Liver (tissue), 9 donors: ENCODE results near the gene UBE2V1. TPM values are rescaled to one million over a fixed set of nuclear protein-coding genes. Genes with fewer than 3 reads are reported as not detected.
"Not testable (repeated sequence)": the region's sequence is repeated elsewhere in the genome, so short reads cannot be mapped to it uniquely, and the experiment has no call there.

Source experiments
- DNase-seq: peaks from one replicate; pipeline ENCODE4 v3.0.0-alpha.2; 2017; ENCODE audit warnings: low spot score
- H3K27ac ChIP-seq, 2 donors: one replicate each; pipeline ENCODE4 v1.7.0; 2013; ENCODE audit warnings: inconsistent platforms in 2 of 2, low read length in 2 of 2, control low read depth in 1 of 2, low read depth in 1 of 2, mild to moderate bottlenecking in 1 of 2
- H3K27me3 ChIP-seq, 4 donors: one replicate each; pipeline versions ENCODE4 v1.6.1 to v1.7.0; 2013; ENCODE audit warnings: low read length in 3 of 4, inconsistent platforms in 1 of 4, mild to moderate bottlenecking in 1 of 4, moderate library complexity in 1 of 4; ENCODE audit not compliant: control insufficient read depth in 4 of 4, insufficient read depth in 4 of 4
- H3K36me3 ChIP-seq, 4 donors: one replicate each; pipeline versions ENCODE4 v1.6.1 to v1.7.0; 2013; ENCODE audit warnings: low read length in 3 of 4, mild to moderate bottlenecking in 3 of 4, low read depth in 1 of 4, moderate library complexity in 1 of 4; ENCODE audit not compliant: control insufficient read depth in 4 of 4, insufficient read depth in 3 of 4
- H3K4me1 ChIP-seq, 4 donors: one replicate each; pipeline versions ENCODE4 v1.6.1 to v1.7.0; 2013; ENCODE audit warnings: low read length in 3 of 4, mild to moderate bottlenecking in 3 of 4, moderate library complexity in 1 of 4; ENCODE audit not compliant: control insufficient read depth in 4 of 4, insufficient read depth in 4 of 4
- H3K4me3 ChIP-seq, 3 donors: one replicate each; pipeline versions ENCODE4 v1.6.1 to v1.7.0; 2013; ENCODE audit warnings: low read length in 3 of 3, control low read depth in 1 of 3, low read depth in 1 of 3, mild to moderate bottlenecking in 1 of 3
- H3K9ac ChIP-seq, 2 donors: one replicate each; pipeline ENCODE4 v1.7.0; 2013; ENCODE audit warnings: low read length in 2 of 2, mild to moderate bottlenecking in 2 of 2, moderate library complexity in 2 of 2, control low read depth in 1 of 2, low read depth in 1 of 2
- H3K9me3 ChIP-seq, 4 donors: one replicate each; pipeline versions ENCODE4 v1.6.1 to v1.7.0; 2013; ENCODE audit warnings: low read length in 3 of 4; ENCODE audit not compliant: control insufficient read depth in 4 of 4
- EGR1 ChIP-seq, 2 donors: IDR thresholded peaks; 2 replicates each; pipeline ENCODE4 v1.6.1; 2016 to 2018; ENCODE audit warnings: antibody characterized with exemption in 2 of 2, low read depth in 2 of 2
- FOXA1 ChIP-seq: IDR thresholded peaks from 2 replicates; pipeline ENCODE4 v1.6.1; 2016; ENCODE audit warnings: antibody characterized with exemption
- FOXA2 ChIP-seq: IDR thresholded peaks from 2 replicates; pipeline ENCODE4 v1.6.1; 2016; ENCODE audit warnings: antibody characterized with exemption
- GABPA ChIP-seq, 2 donors: IDR thresholded peaks in 1 of 2; conservative IDR thresholded peaks in 1 of 2; 2 replicates each; pipeline ENCODE4 v1.6.1; 2016; ENCODE audit warnings: antibody characterized with exemption in 2 of 2, mild to moderate bottlenecking in 1 of 2, moderate library complexity in 1 of 2
- HNF4G ChIP-seq: IDR thresholded peaks from 2 replicates; pipeline ENCODE4 v1.6.1; 2016; ENCODE audit warnings: antibody characterized with exemption
- JUND ChIP-seq, 2 donors: IDR thresholded peaks; 2 replicates each; pipeline ENCODE4 v1.6.1; 2016; ENCODE audit warnings: antibody characterized with exemption in 2 of 2
- REST ChIP-seq: IDR thresholded peaks from 2 replicates; pipeline ENCODE4 v1.6.1; 2016; ENCODE audit warnings: antibody characterized with exemption, mild to moderate bottlenecking
- RXRA ChIP-seq, 2 donors: IDR thresholded peaks; 2 replicates each; pipeline ENCODE4 v1.6.1; 2017 to 2018; ENCODE audit warnings: antibody characterized with exemption in 2 of 2, mild to moderate bottlenecking in 1 of 2
- WGBS: extraction: QIAGEN DNeasy Blood & Tissue Kit; methylation state at CpG from one replicate; pipeline ENCODE4 v1.1.7; 2013; 5-methylcytosine and 5-hydroxymethylcytosine counted together
- polyA plus RNA-seq, 2 donors: library from polyadenylated mRNA; stranded (reverse) in 1 of 2; unstranded in 1 of 2; fragments of 200-250 nt in 1 of 2; fragments of >200 nt in 1 of 2; fragmentation: Nextera tagmentation in 1 of 2; extraction: Ambion mirVana in 1 of 2; gene quantifications; one replicate each; pipeline versions ENCODE4 v1.2.1 to v1.2.3, GENCODE V29; 2013 to 2015
- total RNA-seq, 2 donors: library from RNA; depleted of rRNA; stranded (reverse); fragments of >200 nt; gene quantifications; one replicate each; pipeline ENCODE4 v1.2.3, GENCODE V29; 2014
- TF ChIP-seq, protein P1 (sequence below): fragments of 150-350 bp; IDR thresholded peaks from 2 replicates; pipeline ENCODE4 v1.5.1; 2017; ENCODE audit warnings: improper control_type of control experiment, low read depth, low read length; ENCODE audit not compliant: missing input control
- TF ChIP-seq, protein P2 (sequence below): IDR thresholded peaks from 2 replicates; pipeline ENCODE4 v1.6.1; 2016; ENCODE audit warnings: antibody characterized with exemption
- TF ChIP-seq, protein P3 (sequence below): IDR thresholded peaks from 2 replicates; pipeline ENCODE4 v1.6.1; 2016; ENCODE audit warnings: antibody characterized with exemption
- donor health status: healthy.
- donor health status: healthy.
- donor health status: healthy.
- donor health status: healthy.
- donor health status: healthy.

Gene UBE2V1
- total and polyA plus RNA-seq, 4 donors: 27.9 to 53.0 (median 34.2) TPM

GRCh38 chr20:50083034-50083433, 29.9 kb downstream of the UBE2V1 start:
- TF ChIP-seq, protein P1, sequence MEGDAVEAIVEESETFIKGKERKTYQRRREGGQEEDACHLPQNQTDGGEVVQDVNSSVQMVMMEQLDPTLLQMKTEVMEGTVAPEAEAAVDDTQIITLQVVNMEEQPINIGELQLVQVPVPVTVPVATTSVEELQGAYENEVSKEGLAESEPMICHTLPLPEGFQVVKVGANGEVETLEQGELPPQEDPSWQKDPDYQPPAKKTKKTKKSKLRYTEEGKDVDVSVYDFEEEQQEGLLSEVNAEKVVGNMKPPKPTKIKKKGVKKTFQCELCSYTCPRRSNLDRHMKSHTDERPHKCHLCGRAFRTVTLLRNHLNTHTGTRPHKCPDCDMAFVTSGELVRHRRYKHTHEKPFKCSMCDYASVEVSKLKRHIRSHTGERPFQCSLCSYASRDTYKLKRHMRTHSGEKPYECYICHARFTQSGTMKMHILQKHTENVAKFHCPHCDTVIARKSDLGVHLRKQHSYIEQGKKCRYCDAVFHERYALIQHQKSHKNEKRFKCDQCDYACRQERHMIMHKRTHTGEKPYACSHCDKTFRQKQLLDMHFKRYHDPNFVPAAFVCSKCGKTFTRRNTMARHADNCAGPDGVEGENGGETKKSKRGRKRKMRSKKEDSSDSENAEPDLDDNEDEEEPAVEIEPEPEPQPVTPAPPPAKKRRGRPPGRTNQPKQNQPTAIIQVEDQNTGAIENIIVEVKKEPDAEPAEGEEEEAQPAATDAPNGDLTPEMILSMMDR: no peak
- TF ChIP-seq FOXA2 (no peak), HNF4G (no peak), EGR1 (IDR thresholded peaks at IDR 0.05; ENCODE audit: low read depth in 2 of 2) (no peak), REST (no peak), JUND (IDR thresholded peaks at IDR 0.05) (no peak), FOXA1 (no peak), GABPA (IDR thresholded peaks at IDR 0.05 in 1 of 2, conservative IDR thresholded peaks at IDR 0.05 in 1 of 2) (no peak), RXRA (IDR thresholded peaks at IDR 0.05) (no peak)
- TF ChIP-seq, protein P2, sequence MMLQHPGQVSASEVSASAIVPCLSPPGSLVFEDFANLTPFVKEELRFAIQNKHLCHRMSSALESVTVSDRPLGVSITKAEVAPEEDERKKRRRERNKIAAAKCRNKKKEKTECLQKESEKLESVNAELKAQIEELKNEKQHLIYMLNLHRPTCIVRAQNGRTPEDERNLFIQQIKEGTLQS: no peak
- TF ChIP-seq, protein P3, sequence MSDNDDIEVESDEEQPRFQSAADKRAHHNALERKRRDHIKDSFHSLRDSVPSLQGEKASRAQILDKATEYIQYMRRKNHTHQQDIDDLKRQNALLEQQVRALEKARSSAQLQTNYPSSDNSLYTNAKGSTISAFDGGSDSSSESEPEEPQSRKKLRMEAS: no peak
- H3K27me3 ChIP-seq: no peaks in the 10 kb centered on the region
- no peaks in the 10 kb centered on the region for H3K9me3 ChIP-seq
- WGBS: 96% methylated on average over 7 of the region's 7 CpGs
- H3K4me1 ChIP-seq: peaks cover 0 to 4% (median 1%) of the 10 kb centered on the region in 4 donors
- no peak overlapping the region for H3K9ac ChIP-seq
- peaks cover 0 to 5% (median 0%) of the 10 kb centered on the region in 4 donors for H3K36me3 ChIP-seq
- no peak overlapping the region for H3K27ac ChIP-seq
- no peak for DNase-seq
- no peak overlapping the region for H3K4me3 ChIP-seq

DNA sequence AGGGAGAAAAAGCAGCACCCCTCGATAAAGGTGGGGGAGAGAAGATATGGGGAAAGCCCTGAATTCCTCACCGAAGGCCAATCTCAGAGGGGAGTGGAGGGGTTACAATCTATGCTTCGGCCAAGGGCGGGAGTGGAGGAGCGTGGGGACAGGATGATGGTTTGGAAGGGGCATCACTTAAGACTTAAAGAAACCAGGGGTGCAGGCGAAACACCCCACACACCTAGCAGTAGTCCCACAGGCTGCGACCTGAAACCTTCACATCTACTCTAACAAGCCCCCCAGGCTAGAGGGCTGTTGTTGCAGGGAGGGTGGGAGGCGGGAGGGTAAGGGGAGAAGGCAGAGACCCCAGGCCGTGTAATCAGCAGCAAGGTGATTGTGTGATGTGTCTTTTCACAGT, 30.9 kb downstream of the UBE2V1 start:
- not testable (repeated sequence) for H3K36me3 ChIP-seq, H3K27me3 ChIP-seq, H3K9me3 ChIP-seq, DNase-seq, H3K4me1 ChIP-seq, H3K9ac ChIP-seq, H3K27ac ChIP-seq, H3K4me3 ChIP-seq
- WGBS: 95% methylated on average over 9 of the region's 9 CpGs
